DND-41 (cell line): ENCODE data around the gene SLC32A1.

Experiments
- ATAC-seq: fragments of 200-7000 bp; cut with Tn5 transposase; 3 replicates; pipeline ENCODE4 v1.9.1; 2021; ENCODE audit warnings: low read depth; ENCODE audit not compliant: insufficient read depth
- DNase-seq: peaks from one replicate; pipeline ENCODE4 v3.0.0-alpha.2; 2020
- H2AFZ ChIP-seq: 2 replicates; pipeline ENCODE4 v1.6.0; 2012; ENCODE audit warnings: low read depth, low read length
- H3K27ac ChIP-seq: 2 replicates; pipeline ENCODE4 v1.5.1; 2012; ENCODE audit warnings: low read length, inconsistent platforms
- H3K27me3 ChIP-seq: fragments of 200-600 bp; sonication (generic); 2 replicates; pipeline ENCODE4 v1.6.0; 2012; ENCODE audit warnings: low read length, mild to moderate bottlenecking, inconsistent platforms; ENCODE audit not compliant: insufficient read depth, poor library complexity
- H3K36me3 ChIP-seq: 2 replicates; pipeline ENCODE4 v1.5.1; 2012; ENCODE audit warnings: low read length, inconsistent platforms; ENCODE audit not compliant: insufficient read depth
- H3K4me1 ChIP-seq: 2 replicates; pipeline ENCODE4 v1.5.1; 2012; ENCODE audit warnings: mild to moderate bottlenecking, low read length; ENCODE audit not compliant: insufficient read depth
- H3K4me2 ChIP-seq: 2 replicates; pipeline ENCODE4 v1.6.0; 2012; ENCODE audit warnings: mild to moderate bottlenecking, moderate library complexity, low read length, inconsistent platforms; ENCODE audit not compliant: insufficient read depth
- H3K4me3 ChIP-seq, 2 experiments: fragments of 200-600 bp in 1 of 2; shearing (Covaris generic) in 1 of 2; 2 replicates each; pipeline ENCODE4 v1.5.1; 2012 to 2016; ENCODE audit warnings: inconsistent platforms in 2 of 2, low read length in 2 of 2, mild to moderate bottlenecking in 2 of 2, low read depth in 1 of 2, moderate library complexity in 1 of 2
- H3K79me2 ChIP-seq: 2 replicates; pipeline ENCODE4 v1.6.0; 2012; ENCODE audit warnings: low read length, inconsistent platforms; ENCODE audit not compliant: insufficient read depth
- H3K9ac ChIP-seq: 2 replicates; pipeline ENCODE4 v1.6.0; 2012; ENCODE audit warnings: low read depth, mild to moderate bottlenecking, inconsistent platforms, low read length, moderate library complexity
- H3K9me3 ChIP-seq: 2 replicates; pipeline ENCODE4 v1.5.1; 2012; ENCODE audit warnings: low read length, moderate library complexity, mild to moderate bottlenecking, inconsistent platforms; ENCODE audit not compliant: insufficient read depth, severe bottlenecking
- H4K20me1 ChIP-seq: 2 replicates; pipeline ENCODE4 v1.6.0; 2012; ENCODE audit warnings: low read length; ENCODE audit not compliant: insufficient read depth
- CTCF ChIP-seq: IDR thresholded peaks from 2 replicates; pipeline ENCODE4 v1.5.1; 2012; ENCODE audit warnings: borderline replicate concordance, low read length, moderate library complexity, mild to moderate bottlenecking; ENCODE audit not compliant: poor library complexity, severe bottlenecking; ENCODE audit errors: extremely low read depth
- EZH2 ChIP-seq: IDR thresholded peaks from 3 replicates; pipeline ENCODE4 v1.6.1; 2012; ENCODE audit warnings: borderline replicate concordance, low read depth, mild to moderate bottlenecking, moderate library complexity, low read length, inconsistent platforms; ENCODE audit not compliant: severe bottlenecking

SLC32A1 gene

GRCh38 chr20:38725931-38726803, 1.9 kb downstream of the SLC32A1 start:
- Histone ChIP-seq H3K36me3 (no peaks in the 10 kb centered on the region), H3K79me2 (no peaks in the 10 kb centered on the region), H3K27me3 (peaks cover 73% of the 10 kb centered on the region), H3K27ac (no peak overlapping the region), H3K4me3 (no peak overlapping the region), H2AFZ (no peak overlapping the region), H3K4me2 (0 out of 2 replicates have a peak overlapping the region, but pooled peaks have one; percentile 46), H3K4me1 (peaks cover 26% of the 10 kb centered on the region), H3K9ac (no peak overlapping the region), H4K20me1 (peaks cover 33% of the 10 kb centered on the region), H3K9me3 (no peaks in the 10 kb centered on the region)
- no peak for DNase-seq
- ATAC-seq: no peak
- TF ChIP-seq EZH2: no peak
- TF ChIP-seq CTCF: peak; percentile 6

GRCh38 chr20:38726804-38727606, 2.7 kb downstream of the SLC32A1 start:
- Histone ChIP-seq H2AFZ (no peak overlapping the region), H3K9me3 (no peaks in the 10 kb centered on the region), H3K9ac (no peak overlapping the region), H3K4me1 (peaks cover 33% of the 10 kb centered on the region), H3K27me3 (peaks cover 68% of the 10 kb centered on the region), H3K4me3 (no peak overlapping the region), H3K27ac (no peak overlapping the region), H3K36me3 (no peaks in the 10 kb centered on the region), H4K20me1 (peaks cover 30% of the 10 kb centered on the region), H3K4me2 (no peak overlapping the region), H3K79me2 (no peaks in the 10 kb centered on the region)
- peak; percentile 29 for DNase-seq
- TF ChIP-seq CTCF (peak; percentile 28), EZH2 (no peak)
- no peak for ATAC-seq

- ATAC-seq (no peak), DNase-seq (no peak)
- peaks cover 61% of the 10 kb centered on the region for H3K27me3 ChIP-seq
- H2AFZ ChIP-seq: no peak overlapping the region
- H3K4me1 ChIP-seq: peaks cover 33% of the 10 kb centered on the region
- no peak overlapping the region for H3K27ac ChIP-seq
- H3K9ac ChIP-seq: no peak overlapping the region
- H3K9me3 ChIP-seq: no peaks in the 10 kb centered on the region
- no peak overlapping the region for H3K4me2 ChIP-seq
- H4K20me1 ChIP-seq: peaks cover 29% of the 10 kb centered on the region
- TF ChIP-seq CTCF (no peak), EZH2 (no peak)
- no peak overlapping the region for H3K4me3 ChIP-seq
- H3K36me3 ChIP-seq: no peaks in the 10 kb centered on the region
- no peaks in the 10 kb centered on the region for H3K79me2 ChIP-seq
Observed at GRCh38 chr20:38727607-38728190, 3.4 kb downstream of the SLC32A1 start.
